GM21576 (cell line): ENCODE results near the gene POU3F3.

Source experiments
- ATAC-seq: cut with Tn5 transposase; IDR thresholded peaks from one replicate; pipeline ENCODE4 v1.9.1; 2021; ENCODE audit warnings: mild to moderate bottlenecking, moderate library complexity; ENCODE audit not compliant: unreplicated experiment

The POU3F3 gene

GRCh38 chr2:104872866-104873688 is 19.2 kb downstream of the POU3F3 start:
- ATAC-seq = peak; percentile 90

- no peak for ATAC-seq
These were observed 19.8 kb downstream of the POU3F3 start for GRCh38 chr2:104873689-104874054.

DNA sequence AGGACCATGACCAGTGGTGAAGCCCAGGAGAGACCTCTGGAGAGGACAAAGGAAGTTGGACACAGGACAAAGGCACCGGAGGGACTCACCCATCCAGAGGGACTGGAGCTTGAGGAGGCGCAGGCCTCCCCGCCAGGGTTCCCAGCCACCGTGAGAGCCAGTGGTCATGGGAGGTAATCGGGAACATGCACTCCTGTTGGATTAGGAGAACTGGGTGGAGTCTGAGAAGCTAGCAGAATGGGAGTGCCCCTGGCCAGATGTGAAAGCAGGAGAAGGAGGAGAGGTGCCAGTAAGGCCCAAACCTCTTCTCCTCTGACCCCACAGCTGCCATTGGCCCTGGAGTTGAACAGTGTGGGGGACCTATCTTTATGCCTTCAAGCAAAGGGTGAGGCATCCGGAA is 20.3 kb downstream of the POU3F3 start:
- ATAC-seq = no peak

DNA sequence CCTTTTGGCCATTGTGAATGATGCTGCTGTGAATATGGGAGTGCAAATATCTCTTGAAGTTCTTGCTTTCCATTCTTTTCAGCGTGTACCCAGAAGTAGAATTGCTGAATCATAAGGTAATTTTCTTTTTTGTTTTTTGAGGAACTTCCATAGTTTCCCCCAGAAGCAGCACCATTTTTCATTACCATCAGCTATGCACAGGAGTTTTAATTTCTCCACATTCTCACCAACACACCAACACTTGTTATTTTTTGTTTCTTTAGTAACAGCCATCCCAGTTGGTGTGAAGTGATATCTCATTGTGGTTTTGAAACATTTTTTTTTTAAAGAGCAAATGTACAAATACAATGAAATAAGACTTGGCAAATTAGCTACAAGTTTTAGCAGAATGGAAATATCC is 21.3 kb downstream of the POU3F3 start:
- no peak for ATAC-seq

DNA sequence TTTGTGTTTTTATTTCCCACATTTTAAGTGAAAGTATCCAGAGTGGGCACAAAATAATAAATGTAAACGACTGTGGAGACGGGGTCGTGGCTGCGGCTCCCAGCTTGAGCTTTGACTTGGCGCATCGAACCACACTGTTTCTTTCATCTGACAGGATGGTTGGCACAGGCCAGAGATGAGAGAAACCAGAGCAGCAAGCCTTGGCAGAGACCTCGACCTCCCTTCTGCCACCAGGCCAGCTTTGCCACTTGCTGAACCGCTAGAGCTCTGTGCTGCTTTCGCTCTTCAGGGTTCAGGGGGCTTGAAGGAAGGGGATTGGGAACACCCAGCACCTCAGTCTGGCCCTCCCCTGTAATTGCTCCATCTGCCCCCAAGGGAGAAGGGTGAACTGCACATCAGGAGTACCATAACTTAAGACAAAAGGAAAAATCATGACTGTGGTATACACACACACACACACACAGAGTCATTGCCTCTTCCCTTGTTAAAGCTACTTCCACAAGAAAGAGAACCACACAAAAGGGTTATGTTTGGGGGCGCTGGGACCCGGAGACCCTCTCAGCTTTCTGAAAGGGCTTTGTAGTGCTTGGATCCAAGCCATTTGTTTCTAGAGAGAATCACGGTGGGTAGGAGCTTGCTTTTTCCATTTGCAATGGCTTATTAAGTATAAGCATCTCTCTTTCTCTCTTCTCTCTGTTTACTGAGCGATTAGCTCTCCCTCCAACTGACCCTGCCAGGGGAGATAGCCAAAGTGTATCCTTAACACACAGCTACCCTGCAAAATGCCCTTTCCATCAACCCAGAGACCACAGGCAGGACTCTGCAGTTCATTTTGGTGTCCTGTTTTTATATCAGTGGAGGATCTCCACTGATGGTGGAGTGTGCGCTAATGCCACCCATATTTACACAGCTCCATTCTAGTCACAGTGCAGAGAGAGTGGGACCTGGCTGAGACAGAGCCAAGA is 23.0 kb downstream of the POU3F3 start:
- ATAC-seq = no peak

DNA sequence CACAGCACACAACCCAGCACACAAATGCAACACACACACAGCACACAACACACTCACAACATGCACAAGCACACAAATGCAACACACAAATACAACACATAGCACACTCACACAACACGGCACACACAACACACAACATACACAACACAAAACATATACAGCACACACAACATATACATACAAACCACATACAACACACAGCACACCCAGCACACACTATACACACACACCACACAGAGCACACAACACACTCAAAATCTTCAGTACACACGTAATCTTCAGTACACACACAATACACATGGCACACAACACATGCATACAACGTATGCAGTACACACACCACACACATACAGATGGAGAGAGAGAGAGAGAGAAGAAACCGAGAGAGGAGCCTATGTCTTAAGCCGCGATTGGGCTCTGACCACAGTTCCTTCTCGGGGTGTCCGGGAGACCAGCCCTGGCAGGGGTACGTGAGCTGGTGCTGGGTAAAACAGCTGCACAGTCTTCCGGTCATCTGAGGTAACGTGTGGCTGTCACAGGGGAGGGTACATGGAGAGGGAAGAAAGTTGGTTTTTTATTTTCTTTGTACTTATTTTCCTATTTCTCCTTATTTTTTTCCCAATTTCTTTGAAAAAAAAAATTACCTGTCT is 25.1 kb downstream of the POU3F3 start:
- no peak for ATAC-seq

GRCh38 chr2:104880076-104880475 is 26.2 kb downstream of the POU3F3 start:
- no peak for ATAC-seq

- no peak for ATAC-seq
These were observed 29.4 kb downstream of the POU3F3 start for GRCh38 chr2:104883357-104883756.

GRCh38 chr2:104885119-104885782 is 31.3 kb downstream of the POU3F3 start:
- no peak for ATAC-seq

- ATAC-seq = no peak
These were observed 33.8 kb downstream of the POU3F3 start for GRCh38 chr2:104887676-104888075.

- ATAC-seq = no peak
These were observed 34.8 kb downstream of the POU3F3 start for GRCh38 chr2:104888489-104889258.

GRCh38 chr2:104889291-104889959 is 35.5 kb downstream of the POU3F3 start:
- no peak for ATAC-seq

DNA sequence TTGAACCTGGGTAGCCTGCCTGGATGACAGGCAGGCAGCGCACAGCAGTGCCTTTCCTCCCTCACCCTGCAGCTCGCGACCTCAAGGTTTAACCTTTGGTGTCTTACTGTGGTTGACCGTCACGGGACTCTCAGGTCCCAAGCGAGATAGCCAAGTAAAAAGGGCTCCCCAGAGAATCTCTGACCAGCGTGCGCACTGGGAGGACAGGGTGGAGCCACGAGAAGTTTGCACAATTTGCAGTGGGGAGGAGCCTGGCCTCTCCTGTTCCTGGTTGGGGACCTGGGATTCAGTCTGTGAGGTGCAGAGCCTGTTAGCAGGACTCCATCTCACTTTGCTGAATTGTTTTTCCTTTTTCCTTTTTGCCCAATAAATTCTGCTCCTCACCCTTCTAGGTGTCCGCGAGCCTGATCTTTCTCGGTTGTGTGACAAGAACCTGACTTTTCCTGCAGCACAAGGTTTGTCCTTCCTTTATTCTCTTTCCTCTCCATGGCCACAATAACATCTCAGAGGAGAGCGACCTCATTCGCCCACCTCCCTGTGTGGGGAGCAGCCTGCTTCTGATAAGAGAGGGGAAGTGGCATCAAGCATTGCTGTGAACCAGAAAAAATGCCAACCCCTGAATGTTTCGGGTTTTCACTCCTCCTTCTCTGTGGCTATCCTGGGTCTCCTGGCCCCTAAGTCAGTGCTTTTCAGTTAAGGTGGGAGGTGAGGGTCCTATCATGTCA is 36.2 kb downstream of the POU3F3 start:
- ATAC-seq = no peak

GRCh38 chr2:104890685-104891069 is 36.8 kb downstream of the POU3F3 start:
- ATAC-seq = no peak

- no peak for ATAC-seq
These were observed 37.2 kb downstream of the POU3F3 start for GRCh38 chr2:104891145-104891544.

DNA sequence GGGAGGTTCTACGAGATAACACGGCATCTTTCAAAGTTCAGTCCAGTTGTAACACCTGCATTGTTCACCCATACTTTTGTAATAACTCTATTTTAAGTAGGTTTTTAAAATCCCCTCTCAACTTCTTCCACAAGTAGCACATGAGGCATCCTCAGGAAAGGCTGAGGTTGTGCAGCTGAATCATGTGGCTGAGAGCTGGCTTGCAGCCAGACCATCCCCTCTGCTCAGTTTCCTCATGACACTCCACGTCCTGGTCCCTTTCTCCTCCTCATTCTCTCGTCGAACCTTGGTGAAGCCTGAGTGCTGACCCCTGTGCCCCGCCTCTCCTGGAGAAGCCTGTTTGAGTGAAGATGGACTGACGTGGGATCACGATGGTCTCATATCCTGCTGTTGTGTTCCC is 42.5 kb downstream of the POU3F3 start:
- ATAC-seq = no peak

DNA sequence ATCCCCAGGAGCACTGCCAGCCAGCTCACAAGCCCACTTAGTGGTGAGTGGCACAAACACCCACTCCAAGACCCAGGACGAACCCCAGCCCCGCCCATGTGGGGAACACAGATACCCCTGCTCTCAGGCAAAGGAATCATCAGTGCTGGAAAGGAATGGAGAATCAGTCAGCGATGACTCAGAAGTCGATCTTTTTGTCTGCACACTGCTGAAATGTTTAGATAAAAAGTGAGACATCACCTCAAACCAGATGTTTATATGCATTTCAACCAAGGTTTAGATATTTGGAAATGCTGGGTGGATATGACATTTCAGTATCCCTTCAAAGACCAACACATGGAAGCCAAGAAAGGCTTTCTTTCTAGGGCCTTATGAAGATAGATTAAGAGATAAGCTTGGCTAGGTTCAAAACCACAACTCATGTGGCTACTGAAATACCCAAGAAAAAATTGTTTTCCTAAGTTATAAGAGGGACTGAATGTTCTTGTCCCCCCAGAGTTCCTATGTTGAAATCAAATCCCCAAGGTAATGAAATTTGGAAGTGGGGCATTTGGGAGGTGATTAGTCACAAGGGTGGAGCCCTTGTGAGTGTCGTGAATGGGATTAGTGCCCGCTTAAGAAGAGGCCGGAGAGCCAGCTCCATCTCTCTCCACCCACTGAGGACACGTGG is 43.7 kb downstream of the POU3F3 start:
- ATAC-seq = no peak

DNA sequence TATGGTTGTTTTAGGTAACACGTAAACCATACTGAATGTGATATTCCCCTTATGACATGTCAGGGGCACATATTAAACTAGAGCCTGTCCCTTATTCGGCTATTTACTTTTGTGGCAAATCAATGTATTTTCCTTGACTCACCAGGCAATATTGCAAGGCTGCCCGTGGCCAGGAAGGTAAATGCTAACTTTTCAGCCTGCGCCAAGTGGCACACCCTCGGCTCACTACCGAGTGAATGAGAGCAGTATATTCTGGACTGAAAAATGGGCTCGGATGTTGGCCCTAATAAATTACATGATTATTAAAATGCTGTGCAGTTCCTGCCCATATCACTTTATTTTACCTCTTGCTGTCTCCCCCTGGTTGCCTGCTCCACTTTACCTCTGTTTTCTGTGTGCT is 46.7 kb downstream of the POU3F3 start:
- no peak for ATAC-seq
